GM18508 (cell line): ENCODE measurements around the gene RAD50.

Experiments
- ATAC-seq: cut with Tn5 transposase; IDR thresholded peaks from one replicate; pipeline ENCODE4 v1.9.1; 2021; ENCODE audit warnings: moderate number of reproducible peaks; ENCODE audit not compliant: insufficient read depth, unreplicated experiment

RAD50 gene

GRCh38 chr5:132673488-132673887, 116.7 kb downstream of the RAD50 start:
- no peak for ATAC-seq

- ATAC-seq = no peak
These were observed 117.3 kb downstream of the RAD50 start, which contains the start of gene IL4 for GRCh38 chr5:132673939-132674630. Gene IL4, plus strand, starts transcription at chr5:132673989. Its CDS starts 62 bp downstream, at chr5:132674051.

- no peak for ATAC-seq
These were observed 118.1 kb downstream of the RAD50 start for GRCh38 chr5:132674671-132675506.

GRCh38 chr5:132675936-132676689, 119.3 kb downstream of the RAD50 start:
- ATAC-seq = no peak

GRCh38 chr5:132677191-132677590, 120.4 kb downstream of the RAD50 start:
- ATAC-seq = no peak

GRCh38 chr5:132677682-132678400, 121.1 kb downstream of the RAD50 start:
- ATAC-seq = no peak

GRCh38 chr5:132678735-132679134, 122.0 kb downstream of the RAD50 start:
- no peak for ATAC-seq

- no peak for ATAC-seq
These were observed 122.4 kb downstream of the RAD50 start for GRCh38 chr5:132679166-132679565.

- no peak for ATAC-seq
These were observed 123.1 kb downstream of the RAD50 start for GRCh38 chr5:132679717-132680380.

GRCh38 chr5:132680780-132681475, 124.2 kb downstream of the RAD50 start:
- ATAC-seq = no peak

- no peak for ATAC-seq
These were observed 124.7 kb downstream of the RAD50 start for GRCh38 chr5:132681476-132681831.

GRCh38 chr5:132681983-132682382, 125.2 kb downstream of the RAD50 start:
- no peak for ATAC-seq

GRCh38 chr5:132684491-132684890, 127.7 kb downstream of the RAD50 start:
- ATAC-seq = no peak

- ATAC-seq = no peak
These were observed 128.3 kb downstream of the RAD50 start for GRCh38 chr5:132684922-132685720.

- ATAC-seq = no peak
These were observed 129.4 kb downstream of the RAD50 start for GRCh38 chr5:132686193-132686592.

- no peak for ATAC-seq
These were observed 131.2 kb downstream of the RAD50 start for GRCh38 chr5:132687995-132688394.

GRCh38 chr5:132688536-132689339, 132.0 kb downstream of the RAD50 start:
- no peak for ATAC-seq

- no peak for ATAC-seq
These were observed 132.7 kb downstream of the RAD50 start for GRCh38 chr5:132689513-132689912.
